ENCODE measurements around the gene LMBR1L.
A peak's percentile ranks its signal among the peaks of the same experiment; 100 is the strongest.
"Not testable (repeated sequence)": the region's sequence is repeated elsewhere in the genome, so short reads cannot be mapped to it uniquely, and the experiment has no call there.

The LMBR1L gene, protein sequence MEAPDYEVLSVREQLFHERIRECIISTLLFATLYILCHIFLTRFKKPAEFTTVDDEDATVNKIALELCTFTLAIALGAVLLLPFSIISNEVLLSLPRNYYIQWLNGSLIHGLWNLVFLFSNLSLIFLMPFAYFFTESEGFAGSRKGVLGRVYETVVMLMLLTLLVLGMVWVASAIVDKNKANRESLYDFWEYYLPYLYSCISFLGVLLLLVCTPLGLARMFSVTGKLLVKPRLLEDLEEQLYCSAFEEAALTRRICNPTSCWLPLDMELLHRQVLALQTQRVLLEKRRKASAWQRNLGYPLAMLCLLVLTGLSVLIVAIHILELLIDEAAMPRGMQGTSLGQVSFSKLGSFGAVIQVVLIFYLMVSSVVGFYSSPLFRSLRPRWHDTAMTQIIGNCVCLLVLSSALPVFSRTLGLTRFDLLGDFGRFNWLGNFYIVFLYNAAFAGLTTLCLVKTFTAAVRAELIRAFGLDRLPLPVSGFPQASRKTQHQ

DNA sequence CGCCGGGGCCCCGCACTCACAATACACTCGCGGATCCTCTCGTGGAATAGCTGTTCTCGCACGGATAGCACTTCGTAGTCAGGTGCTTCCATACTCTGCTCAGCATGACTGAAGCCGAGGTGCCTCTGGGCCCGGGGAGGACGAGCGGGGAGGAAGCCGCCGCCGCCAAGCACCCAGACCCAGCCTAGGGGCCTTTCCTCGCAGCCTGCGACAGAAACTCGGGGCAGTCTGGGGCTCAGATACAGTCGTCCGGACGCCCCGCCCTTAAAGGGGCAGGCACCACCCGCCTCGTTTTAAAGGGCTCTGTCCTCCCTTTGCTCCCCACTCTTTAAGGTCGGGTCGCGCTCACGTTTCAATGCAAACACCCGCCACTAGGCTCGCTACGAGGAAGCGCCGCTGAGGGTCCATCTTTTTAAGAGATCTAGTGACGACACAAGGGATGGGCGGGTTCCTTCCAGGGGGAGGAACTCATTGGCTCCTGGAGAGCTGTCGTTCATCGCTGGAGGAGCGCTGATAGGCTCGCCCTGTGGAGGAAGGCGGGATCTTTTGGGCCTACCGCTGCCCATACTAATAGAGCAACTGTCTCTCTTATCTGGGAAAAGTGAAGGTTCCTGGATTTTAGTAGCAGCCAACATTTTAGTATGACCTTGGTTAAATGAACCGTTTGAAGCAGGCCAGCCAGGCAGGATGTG is at the start of gene LMBR1L:
Gene LMBR1L (minus strand): TSS at position 384 of the 692 bp plus-strand sequence. CDS start 292 bp downstream, at position 92.
- in situ Hi-C loops (cut with MboI; ENCODE audit: low sequenced_read_pairs) = no loop called here
- Histone ChIP-seq H3K36me3 (replicated peaks) (no peaks in the 10 kb centered on the region), H3K4me1 (peaks cover 4% of the 10 kb centered on the region), H3K27me3 (ENCODE audit: low read depth) (no peaks in the 10 kb centered on the region), H3K9me3 (no peaks in the 10 kb centered on the region), H3K4me3 (peak within 1 kb of the TSS; percentile 78)
- DNase-seq (ENCODE audit: low spot score in 2 of 2) = peak; percentile 97

DNA sequence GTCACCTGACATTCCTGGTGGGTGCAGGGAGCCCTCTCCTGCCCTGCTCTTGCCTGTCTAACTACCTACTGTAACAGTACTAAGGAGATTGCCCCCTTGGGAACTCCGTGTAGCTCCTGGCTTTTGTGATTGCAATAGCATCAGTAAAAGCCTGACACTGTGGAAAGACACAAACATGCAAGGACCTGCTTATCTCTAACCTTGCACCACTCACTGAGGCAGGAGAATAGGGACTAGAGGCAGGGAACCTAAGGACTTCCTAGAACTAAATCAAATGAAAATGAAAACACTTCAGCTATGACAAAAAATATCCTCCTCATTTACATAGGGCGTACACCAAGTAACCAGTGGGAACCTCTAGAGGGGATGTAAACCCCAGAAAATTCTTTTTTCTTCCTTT is 49.8 kb upstream of the LMBR1L start:
- no peaks in the 10 kb centered on the region for H3K36me3 ChIP-seq (replicated peaks)
- in situ Hi-C loops (cut with MboI; ENCODE audit: low sequenced_read_pairs) = no loop called here
- DNase-seq (ENCODE audit: low spot score in 2 of 2) = no peak
- no peaks in the 10 kb centered on the region for H3K27me3 ChIP-seq (ENCODE audit: low read depth)
- H3K4me1 ChIP-seq = peaks cover 7% of the 10 kb centered on the region
- H3K9me3 ChIP-seq = no peaks in the 10 kb centered on the region
- H3K4me3 ChIP-seq = no peak overlapping the region

DNA sequence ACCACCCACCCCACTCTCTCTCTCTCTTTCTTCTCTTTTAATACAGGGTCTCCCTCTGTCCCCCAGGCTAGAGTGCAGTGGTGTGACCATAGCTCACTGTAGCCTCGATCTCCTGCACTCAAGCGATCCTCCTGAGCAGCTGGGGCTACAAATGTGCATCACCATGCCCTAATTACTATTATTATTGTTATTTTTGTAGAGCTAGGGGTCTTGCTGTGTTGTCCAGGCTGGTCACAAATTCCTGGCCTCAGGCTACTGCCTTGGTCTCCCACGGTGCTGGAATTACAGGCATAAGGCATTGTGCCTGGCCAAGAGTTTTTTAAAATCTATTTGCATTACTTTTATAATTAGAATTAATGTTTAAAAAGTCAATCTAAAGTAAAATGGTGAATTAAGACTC is 43.6 kb upstream of the LMBR1L start:
- DNase-seq (ENCODE audit: low spot score in 2 of 2) = no peak
- no peaks in the 10 kb centered on the region for H3K27me3 ChIP-seq (ENCODE audit: low read depth)
- no peak overlapping the region for H3K4me3 ChIP-seq
- no peaks in the 10 kb centered on the region for H3K9me3 ChIP-seq
- H3K36me3 ChIP-seq (replicated peaks) = no peaks in the 10 kb centered on the region
- in situ Hi-C loops (cut with MboI; ENCODE audit: low sequenced_read_pairs) = no loop called here
- H3K4me1 ChIP-seq = no peaks in the 10 kb centered on the region

DNA sequence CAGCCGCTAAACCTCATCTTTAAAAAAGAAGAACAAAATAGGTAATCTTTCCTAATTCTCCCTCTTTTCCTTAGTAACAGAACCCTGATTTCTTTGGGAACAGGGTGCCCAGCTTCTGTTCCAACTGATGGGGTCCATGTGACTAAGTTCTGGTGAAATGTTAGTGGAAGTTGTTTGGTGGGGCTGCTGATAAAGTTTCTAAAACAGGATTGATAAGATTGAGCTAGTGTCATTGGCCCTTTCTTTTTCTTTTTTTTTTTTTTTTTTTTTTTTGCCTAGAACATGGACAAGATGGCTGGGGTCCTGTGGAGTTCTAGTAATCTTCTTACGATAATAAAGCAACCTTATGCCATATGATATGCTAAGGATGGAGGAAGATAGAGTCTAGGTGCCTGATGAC is 36.7 kb upstream of the LMBR1L start:
- no peak for DNase-seq (ENCODE audit: low spot score in 2 of 2)
- Histone ChIP-seq H3K9me3 (no peaks in the 10 kb centered on the region), H3K4me1 (no peaks in the 10 kb centered on the region), H3K36me3 (replicated peaks) (no peaks in the 10 kb centered on the region), H3K4me3 (no peak overlapping the region), H3K27me3 (ENCODE audit: low read depth) (no peaks in the 10 kb centered on the region)
- in situ Hi-C loops (cut with MboI; ENCODE audit: low sequenced_read_pairs) = no loop called here

DNA sequence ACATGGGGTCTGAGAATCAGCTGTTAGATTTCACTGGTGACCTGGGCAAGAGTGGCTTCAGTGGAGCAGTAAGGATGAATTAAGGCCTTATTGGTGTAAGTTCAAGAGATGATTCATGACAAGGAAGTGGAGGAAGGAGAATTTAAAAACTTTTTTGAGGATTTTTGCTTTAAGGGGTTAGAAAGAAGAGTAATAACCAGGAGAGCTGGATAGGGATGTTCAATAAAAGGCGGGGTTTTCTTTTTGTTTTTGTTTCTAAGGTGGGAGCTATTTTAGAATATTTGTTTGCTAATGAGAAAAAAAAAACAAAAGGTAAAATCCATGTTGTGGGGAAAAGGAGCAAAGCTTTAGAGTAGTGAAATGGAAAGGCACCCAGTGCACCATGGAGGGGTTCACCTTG is 35.8 kb upstream of the LMBR1L start:
- Histone ChIP-seq H3K4me3 (no peak overlapping the region), H3K27me3 (ENCODE audit: low read depth) (no peaks in the 10 kb centered on the region), H3K4me1 (no peaks in the 10 kb centered on the region), H3K9me3 (no peaks in the 10 kb centered on the region), H3K36me3 (replicated peaks) (no peaks in the 10 kb centered on the region)
- DNase-seq (ENCODE audit: low spot score in 2 of 2) = no peak
- in situ Hi-C loops (cut with MboI; ENCODE audit: low sequenced_read_pairs) = no loop called here

DNA sequence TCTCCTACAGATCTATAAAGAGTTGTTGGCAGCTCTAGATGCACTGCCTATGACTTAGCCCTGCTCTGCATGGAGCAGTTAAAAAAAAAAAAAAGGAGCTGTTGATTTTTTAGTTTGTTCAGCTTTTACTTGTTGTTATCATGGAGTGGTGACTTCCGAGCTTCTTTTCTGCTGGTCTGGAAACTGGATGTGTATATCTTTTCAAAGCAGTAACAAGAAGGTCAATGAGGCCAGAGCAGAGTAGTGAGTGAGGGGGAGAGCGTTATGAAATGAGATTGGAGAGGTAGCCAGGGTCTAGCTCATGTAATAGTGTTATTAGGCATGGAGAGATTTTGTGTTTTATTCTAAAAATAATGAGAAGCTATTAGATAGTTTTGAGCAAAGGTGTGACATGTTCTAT is 33.7 kb upstream of the LMBR1L start:
- no peak overlapping the region for H3K4me3 ChIP-seq
- H3K36me3 ChIP-seq (replicated peaks) = no peaks in the 10 kb centered on the region
- H3K4me1 ChIP-seq = no peaks in the 10 kb centered on the region
- H3K9me3 ChIP-seq = no peaks in the 10 kb centered on the region
- H3K27me3 ChIP-seq (ENCODE audit: low read depth) = no peaks in the 10 kb centered on the region
- in situ Hi-C loops (cut with MboI; ENCODE audit: low sequenced_read_pairs) = no loop called here
- no peak for DNase-seq (ENCODE audit: low spot score in 2 of 2)

DNA sequence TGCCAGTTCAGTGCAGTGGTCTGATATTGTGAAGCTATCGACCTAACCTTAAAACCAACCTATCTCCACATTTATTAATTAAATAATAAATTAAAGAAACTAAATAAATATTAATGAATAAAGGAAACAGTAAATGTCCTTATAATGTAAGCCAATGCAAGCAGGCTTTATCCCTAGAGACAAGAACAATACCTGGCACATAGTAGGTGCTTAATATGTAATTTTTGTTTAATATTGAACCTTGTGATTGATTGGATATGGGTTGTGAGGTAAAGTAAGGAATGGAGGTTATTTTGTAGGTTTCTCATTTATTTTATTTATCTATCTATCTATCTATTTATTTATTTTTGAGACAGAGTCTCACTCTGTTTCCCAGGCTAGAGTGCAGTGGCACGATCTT is 28.4 kb upstream of the LMBR1L start:
- in situ Hi-C loops (cut with MboI; ENCODE audit: low sequenced_read_pairs) = loop anchor here (10.0 kb wide), 1 partner anchor 96 kb away; no protein-coding TSS in a partner anchor
- Histone ChIP-seq H3K4me3 (no peak overlapping the region), H3K27me3 (ENCODE audit: low read depth) (no peaks in the 10 kb centered on the region)

DNA sequence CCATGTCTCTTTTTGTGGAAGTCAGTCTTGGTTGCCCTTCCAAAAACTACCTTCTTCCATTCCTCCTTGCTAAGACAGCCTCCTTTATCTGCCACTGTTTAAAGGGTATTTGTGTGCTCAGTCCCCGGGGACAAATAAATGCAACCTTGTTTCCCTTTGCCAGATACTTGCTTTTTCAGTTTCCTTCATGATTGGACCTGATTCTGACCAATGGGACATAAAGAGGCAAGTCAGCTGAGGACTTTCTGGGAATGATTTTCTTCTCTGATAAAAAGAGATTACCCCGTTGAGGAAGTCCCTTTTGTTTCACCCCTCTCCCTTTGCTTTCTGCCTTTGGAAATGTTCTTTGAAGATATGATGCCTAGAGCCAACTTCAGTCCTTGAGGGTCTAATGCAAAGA is 27.9 kb upstream of the LMBR1L start:
- H3K27me3 ChIP-seq (ENCODE audit: low read depth) = no peaks in the 10 kb centered on the region
- no peak overlapping the region for H3K4me3 ChIP-seq

More for the DNA sequence above, 28.4 kb upstream of the LMBR1L start:
- Histone ChIP-seq H3K4me1 (peaks cover 5% of the 10 kb centered on the region), H3K9me3 (no peaks in the 10 kb centered on the region), H3K36me3 (replicated peaks) (no peaks in the 10 kb centered on the region)
- no peak for DNase-seq (ENCODE audit: low spot score in 2 of 2)

DNA sequence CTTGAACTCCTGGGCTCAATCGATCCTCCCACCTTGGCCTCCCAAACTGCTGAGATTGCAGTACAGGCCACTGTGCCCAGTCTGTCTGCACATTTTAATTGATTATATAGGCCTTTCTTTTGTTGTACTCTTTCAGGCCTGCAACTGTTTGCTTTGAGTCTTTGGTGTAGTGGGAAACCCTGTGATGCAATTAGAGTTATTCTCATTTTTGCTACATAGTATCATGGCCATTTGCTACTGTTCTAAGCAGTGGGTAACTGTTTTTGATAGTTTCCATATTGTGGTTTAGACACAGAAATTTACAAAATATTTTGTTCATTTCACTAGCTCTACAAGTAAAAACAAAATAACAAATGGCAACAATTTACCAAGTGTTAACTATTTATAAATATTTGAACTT is 26.8 kb upstream of the LMBR1L start:
- in situ Hi-C loops (cut with MboI; ENCODE audit: low sequenced_read_pairs) = loop anchor here (10.0 kb wide), 1 partner anchor 97 kb away; no protein-coding TSS in a partner anchor
- Histone ChIP-seq H3K4me1 (peaks cover 17% of the 10 kb centered on the region), H3K27me3 (ENCODE audit: low read depth) (no peaks in the 10 kb centered on the region), H3K36me3 (replicated peaks) (no peaks in the 10 kb centered on the region), H3K9me3 (no peaks in the 10 kb centered on the region), H3K4me3 (no peak overlapping the region)
- no peak for DNase-seq (ENCODE audit: low spot score in 2 of 2)

More for the DNA sequence above, 27.9 kb upstream of the LMBR1L start:
- Histone ChIP-seq H3K4me1 (peaks cover 7% of the 10 kb centered on the region), H3K36me3 (replicated peaks) (no peaks in the 10 kb centered on the region), H3K9me3 (no peaks in the 10 kb centered on the region)
- in situ Hi-C loops (cut with MboI; ENCODE audit: low sequenced_read_pairs) = loop anchor here (10.0 kb wide), 1 partner anchor 96 kb away; no protein-coding TSS in a partner anchor
- peak; percentile 64 to 70 for DNase-seq (ENCODE audit: low spot score in 2 of 2)

DNA sequence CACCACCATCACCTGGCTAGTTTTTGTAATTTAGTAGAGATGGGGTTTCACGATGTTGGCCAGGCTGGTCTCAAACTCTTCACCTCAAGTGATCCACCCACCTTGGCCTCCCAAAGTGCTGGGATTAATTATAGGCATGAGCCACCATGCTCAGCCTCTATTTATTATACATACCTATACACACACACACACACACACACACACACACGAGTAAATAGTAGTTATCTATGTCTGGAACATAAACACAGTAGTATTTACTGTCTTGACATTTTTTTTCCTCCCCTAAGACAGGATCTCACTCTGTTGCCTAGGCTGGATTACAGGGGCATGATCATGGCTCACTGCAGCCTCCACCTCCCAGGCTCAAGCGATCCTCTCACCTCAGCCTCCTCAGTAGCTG is 26.4 kb upstream of the LMBR1L start:
- H3K4me3 ChIP-seq; DNase-seq (ENCODE audit: low spot score in 2 of 2); H3K9me3 ChIP-seq; H3K36me3 ChIP-seq (replicated peaks); H3K27me3 ChIP-seq (ENCODE audit: low read depth): not testable (repeated sequence)
- H3K4me1 ChIP-seq = peaks cover 17% of the 10 kb centered on the region
- in situ Hi-C loops (cut with MboI; ENCODE audit: low sequenced_read_pairs) = loop anchor here (10.0 kb wide), 1 partner anchor 98 kb away; no protein-coding TSS in a partner anchor

DNA sequence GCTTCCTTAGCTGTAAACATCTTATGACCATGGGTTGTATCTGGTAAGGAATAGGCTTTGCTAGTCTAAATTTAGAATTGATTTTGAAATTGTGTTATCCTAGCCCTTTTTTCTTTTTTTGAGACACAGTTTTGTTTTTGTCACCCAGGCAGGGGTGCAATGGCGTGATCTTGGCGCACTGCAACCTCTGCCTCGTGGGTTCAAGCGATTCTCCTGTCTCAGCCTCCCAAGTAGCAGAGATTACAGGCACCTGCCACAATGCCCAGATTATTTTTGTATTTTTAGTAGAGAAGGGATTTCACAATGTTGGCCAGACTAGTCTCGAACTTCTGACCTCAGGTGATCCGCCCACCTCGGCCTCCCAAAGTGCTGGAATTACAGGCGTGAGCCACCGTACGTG is 22.9 kb upstream of the LMBR1L start:
- Histone ChIP-seq H3K4me3 (peak overlapping the region; percentile 29), H3K9me3 (no peaks in the 10 kb centered on the region), H3K27me3 (ENCODE audit: low read depth) (no peaks in the 10 kb centered on the region), H3K4me1 (peaks cover 29% of the 10 kb centered on the region), H3K36me3 (replicated peaks) (peaks cover 26% of the 10 kb centered on the region)
- no peak for DNase-seq (ENCODE audit: low spot score in 2 of 2)
- in situ Hi-C loops (cut with MboI; ENCODE audit: low sequenced_read_pairs) = loop anchor here (10.0 kb wide), 1 partner anchor 101 kb away; no protein-coding TSS in a partner anchor

DNA sequence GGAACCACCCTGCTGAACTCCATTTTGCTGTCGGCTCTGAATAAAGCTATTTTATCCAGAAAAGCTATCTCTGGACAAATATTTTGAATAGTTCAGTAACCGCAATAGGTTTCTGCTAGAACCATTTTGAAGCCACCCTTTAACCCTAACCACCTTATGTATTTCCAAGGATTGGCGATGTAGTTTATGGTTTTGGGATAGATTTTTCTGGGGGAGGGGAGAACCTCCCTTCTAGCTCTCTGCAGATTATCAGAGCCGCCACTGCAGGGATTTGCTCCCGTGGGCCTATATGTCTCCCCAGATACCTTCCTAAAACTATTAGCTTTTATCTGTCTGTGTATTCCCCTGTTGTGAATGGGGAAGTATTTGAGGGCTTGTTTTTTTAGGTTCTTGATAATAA is 22.4 kb upstream of the LMBR1L start:
- peaks cover 24% of the 10 kb centered on the region for H3K4me1 ChIP-seq
- peaks cover 28% of the 10 kb centered on the region for H3K36me3 ChIP-seq (replicated peaks)
- in situ Hi-C loops (cut with MboI; ENCODE audit: low sequenced_read_pairs) = loop anchor here (10.0 kb wide), 1 partner anchor 102 kb away; no protein-coding TSS in a partner anchor
- H3K27me3 ChIP-seq (ENCODE audit: low read depth) = no peaks in the 10 kb centered on the region
- peak in 1 of 2 experiments; percentile 35 for DNase-seq (ENCODE audit: low spot score in 2 of 2)
- H3K4me3 ChIP-seq = peak overlapping the region; percentile 29
- no peaks in the 10 kb centered on the region for H3K9me3 ChIP-seq

DNA sequence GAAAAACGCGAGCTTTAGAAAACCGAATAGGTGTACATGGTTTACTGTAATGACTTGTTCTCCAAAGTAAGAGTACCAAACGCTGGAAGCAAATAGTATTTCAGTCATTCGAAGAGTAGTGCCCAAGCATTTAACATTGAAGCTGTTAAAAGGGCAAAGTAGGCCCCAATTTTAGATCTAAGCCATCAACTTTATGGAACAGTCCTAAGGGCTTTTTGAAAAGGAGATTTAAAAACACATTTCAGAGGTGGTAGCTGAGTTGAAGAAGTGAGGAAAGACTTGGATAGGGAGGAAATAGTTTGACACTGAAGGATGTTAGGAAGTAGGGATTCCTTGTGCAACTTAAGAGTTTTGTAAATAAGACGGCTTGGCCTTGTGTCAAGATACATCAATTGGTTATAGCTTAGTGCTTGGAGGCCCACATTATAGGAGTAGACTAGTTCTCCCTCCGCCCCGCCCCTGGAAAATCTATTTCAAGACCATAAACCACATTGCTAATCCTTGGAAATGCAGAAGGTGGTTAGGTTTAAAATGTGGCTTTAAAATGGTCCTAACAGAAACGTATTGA is 21.3 kb upstream of the LMBR1L start:
- Histone ChIP-seq H3K4me1 (peaks cover 24% of the 10 kb centered on the region), H3K27me3 (ENCODE audit: low read depth) (no peaks in the 10 kb centered on the region), H3K9me3 (no peaks in the 10 kb centered on the region), H3K4me3 (peak overlapping the region; percentile 29), H3K36me3 (replicated peaks) (peaks cover 39% of the 10 kb centered on the region)
- in situ Hi-C loops (cut with MboI; ENCODE audit: low sequenced_read_pairs) = loop anchor here (10.0 kb wide), 1 partner anchor 103 kb away; no protein-coding TSS in a partner anchor
- DNase-seq (ENCODE audit: low spot score in 2 of 2) = peak; percentile 73 to 80

All from HAP-1 (cell line).